HepG2 (cell line): ENCODE results near the gene STK10. TPM values are rescaled to one million over a fixed set of nuclear protein-coding genes. Genes with fewer than 3 reads are reported as not detected.

Source experiments
- ATAC-seq: fragments of 200-7000 bp; cut with Tn5 transposase; 3 replicates; pipeline ENCODE4 v1.9.1; 2020; ENCODE audit warnings: mild to moderate bottlenecking, moderate library complexity
- BruUV-seq: library from RNA; stranded (reverse); fragments of 400-500 nt; replicated peaks from 2 replicates; lab custom pipeline; 2021; lab: Mats Ljungman, UMichigan
- CTCF ChIA-PET: fragments of 300-600 bp; formaldehyde crosslinking; extraction: SDS; loops from one replicate; lab custom pipeline; 2021; ENCODE audit warnings: low total read pairs, inconsistent platforms, low intra/inter-chr PET ratio; lab: Yijun Ruan, JAX
- POLR2A ChIA-PET: fragments of 350-600 bp; sonication (Branson Sonifier 250); formaldehyde crosslinking; loops from one replicate; lab custom pipeline; 2020; ENCODE audit warnings: antibody characterized with exemption, inconsistent platforms; lab: Yijun Ruan, JAX
- DNase-seq: peaks from one replicate; pipeline ENCODE4 v3.0.0-alpha.2; 2015; ENCODE audit warnings: low spot score
- FAIRE-seq: peaks from 3 replicates; lab custom pipeline; 2011; peaks lifted over from hg19 to GRCh38; lab: Jason Lieb, UNC
- H2AFZ ChIP-seq: one replicate; pipeline ENCODE4 v1.6.1; 2011; ENCODE audit warnings: low read length, inconsistent platforms
- H3K27ac ChIP-seq: fragments of 300-600 bp; 3 replicates; pipeline ENCODE4 v1.8.0; 2011; ENCODE audit warnings: mixed run types, mild to moderate bottlenecking, mixed read lengths, low read length, inconsistent platforms; ENCODE audit not compliant: insufficient read depth; ENCODE audit errors: extremely low read length
- H3K27me3 ChIP-seq, 2 experiments: fragments of 200-600 bp in 1 of 2; 2 replicates in 1 of 2; 3 replicates in 1 of 2; pipeline versions ENCODE4 v1.6.0 to v1.8.0; 2011; ENCODE audit warnings: low read length in 2 of 2, mild to moderate bottlenecking in 2 of 2, moderate library complexity in 2 of 2, inconsistent platforms in 1 of 2; ENCODE audit not compliant: insufficient read depth in 2 of 2, control insufficient read depth in 1 of 2
- H3K36me3 ChIP-seq, 2 experiments: fragments of 200-600 bp in 1 of 2; replicated peaks in 1 of 2; 2 replicates in 1 of 2; 3 replicates in 1 of 2; pipeline versions ENCODE4 v1.5.1 to v1.8.0; 2011; ENCODE audit warnings: low read length in 2 of 2, inconsistent platforms in 1 of 2; ENCODE audit not compliant: insufficient read depth in 2 of 2, control insufficient read depth in 1 of 2
- H3K4me1 ChIP-seq: 2 replicates; pipeline ENCODE4 v1.5.1; 2012; ENCODE audit warnings: low read length, inconsistent platforms; ENCODE audit not compliant: insufficient read depth
- H3K4me2 ChIP-seq: 2 replicates; pipeline ENCODE4 v1.6.0; 2011; ENCODE audit warnings: low read depth, low read length, inconsistent platforms
- H3K4me3 ChIP-seq, 3 experiments: fragments of 200-600 bp in 1 of 3; sonication (generic), shearing (Covaris generic) in 1 of 3; replicated peaks in 1 of 3; 2 replicates each; pipeline ENCODE4 v1.5.1; 2011 to 2016; ENCODE audit warnings: low read length in 3 of 3, inconsistent platforms in 2 of 3, low read depth in 2 of 3, mild to moderate bottlenecking in 2 of 3, control low read depth in 1 of 3, mixed read lengths in 1 of 3; ENCODE audit not compliant: insufficient read depth in 1 of 3
- H3K79me2 ChIP-seq: one replicate; pipeline ENCODE4 v1.6.1; 2011; ENCODE audit warnings: low read length, inconsistent platforms; ENCODE audit not compliant: insufficient read depth
- H3K9ac ChIP-seq: 2 replicates; pipeline ENCODE4 v1.6.0; 2011; ENCODE audit warnings: mild to moderate bottlenecking, low read depth, low read length, inconsistent platforms; ENCODE audit not compliant: insufficient read depth
- H3K9me3 ChIP-seq: 2 replicates; pipeline ENCODE4 v1.5.1; 2012; ENCODE audit warnings: mild to moderate bottlenecking, low read length
- H4K20me1 ChIP-seq: 2 replicates; pipeline ENCODE4 v1.6.0; 2011; ENCODE audit warnings: inconsistent platforms, mild to moderate bottlenecking, low read length, moderate library complexity; ENCODE audit not compliant: insufficient read depth
- FOXC1 ChIP-seq: sonication (generic); formaldehyde crosslinking; IDR thresholded peaks from 2 replicates; pipeline ENCODE4 v1.8.0; 2022; ENCODE audit warnings: mild to moderate bottlenecking, missing genetic modification reagents, borderline replicate concordance
- HMGA1 ChIP-seq: sonication (generic); formaldehyde crosslinking; conservative IDR thresholded peaks from 2 replicates; pipeline ENCODE4 v1.4.0; 2020; ENCODE audit warnings: missing genetic modification reagents
- MTF1 ChIP-seq: sonication (generic); formaldehyde crosslinking; IDR thresholded peaks from 2 replicates; pipeline ENCODE4 v1.5.0; 2020; ENCODE audit warnings: missing genetic modification reagents
- REXO4 ChIP-seq: sonication (generic); formaldehyde crosslinking; IDR thresholded peaks from 2 replicates; pipeline ENCODE4 v1.8.0; 2022; ENCODE audit warnings: missing genetic modification reagents, mild to moderate bottlenecking, borderline replicate concordance
- SMARCC2 ChIP-seq: fragments of 450-650 bp; IDR thresholded peaks from 2 replicates; pipeline ENCODE4 v1.6.1; 2017; ENCODE audit warnings: antibody characterized with exemption, mild to moderate bottlenecking
- ZMYM3 ChIP-seq: sonication (generic); formaldehyde crosslinking; IDR thresholded peaks from 2 replicates; pipeline ENCODE4 v1.5.1; 2020; ENCODE audit warnings: mild to moderate bottlenecking, missing genetic modification reagents
- ZNF121 ChIP-seq: sonication (generic); formaldehyde crosslinking; IDR thresholded peaks from 2 replicates; pipeline ENCODE4 v1.5.0; 2020; ENCODE audit warnings: mild to moderate bottlenecking, missing genetic modification reagents
- ZNF274 ChIP-seq: sonication (generic); formaldehyde crosslinking; IDR thresholded peaks from 2 replicates; pipeline ENCODE4 v1.5.1; 2020; ENCODE audit warnings: mild to moderate bottlenecking, missing genetic modification reagents
- ZNF432 ChIP-seq: sonication (generic); formaldehyde crosslinking; IDR thresholded peaks from 2 replicates; pipeline ENCODE4 v1.5.0; 2020; ENCODE audit warnings: missing genetic modification reagents, mild to moderate bottlenecking, borderline replicate concordance
- WGBS: methylation state at CpG from one replicate; pipeline ENCODE4 v1.1.6; 2017; ENCODE audit warnings: low lambda C conversion rate; 5-methylcytosine and 5-hydroxymethylcytosine counted together
- in situ Hi-C: cut with HindIII; loops from 2 replicates; pipeline ENCODE4 v1.10.0; 2017; ENCODE audit warnings: low pct_unique_long_range_greater_than_20kb; ENCODE audit not compliant: extremely low pct_ligation_motif_present
- intact Hi-C: fragments of 100-400 bp; cut with micrococcal nuclease; formaldehyde crosslinking; loops from one replicate; pipeline ENCODE4 v1.10.0; 2022; ENCODE audit not compliant: unreplicated experiment
- polyA plus RNA-seq, 8 experiments: library from polyadenylated mRNA; depleted of rRNA in 3 of 8; stranded (reverse) in 7 of 8; unstranded in 1 of 8; fragments of >200 nt; fragmentation: Illumina TruSeq in 4 of 8; extraction: Trizol in 4 of 8; gene quantifications; 2 replicates each; pipeline versions ENCODE4 v1.2.1 to v1.2.3, GENCODE V29; 2011 to 2016; ENCODE audit warnings: low read depth in 4 of 8, missing spikeins in 1 of 8, mixed read lengths in 1 of 8; ENCODE audit not compliant: insufficient read depth in 1 of 8
- total RNA-seq, 5 experiments: library from RNA; depleted of rRNA; stranded (reverse); fragments of >200 nt; fragmentation: Illumina TruSeq; extraction: Trizol; gene quantifications; 2 replicates each; pipeline ENCODE4 v1.2.3, GENCODE V29; 2016; ENCODE audit warnings: low read depth in 1 of 5
- TF ChIP-seq, protein P1 (sequence below): sonication (generic); formaldehyde crosslinking; IDR thresholded peaks from 2 replicates; pipeline ENCODE4 v1.5.0; 2020; ENCODE audit warnings: missing genetic modification reagents, mild to moderate bottlenecking, borderline replicate concordance
- TF ChIP-seq, protein P2 (sequence below): sonication (generic); formaldehyde crosslinking; IDR thresholded peaks from 2 replicates; pipeline ENCODE4 v1.5.0; 2020; ENCODE audit warnings: mild to moderate bottlenecking, missing genetic modification reagents
- TF ChIP-seq, protein P3 (sequence below): IDR thresholded peaks from 2 replicates; pipeline ENCODE4 v1.4.0; 2020; ENCODE audit warnings: mild to moderate bottlenecking, missing genetic modification reagents
- TF ChIP-seq, protein P4 (sequence below): sonication (generic); formaldehyde crosslinking; IDR thresholded peaks from 2 replicates; pipeline ENCODE4 v1.5.1; 2020; ENCODE audit warnings: mild to moderate bottlenecking, missing genetic modification reagents, moderate library complexity

The STK10 gene
- total and polyA plus RNA-seq, 2 of the 13 experiments (the other 11 are each of a cell fraction or from before 2014, with no cell fraction given), result 7.0 to 7.2 TPM

DNA sequence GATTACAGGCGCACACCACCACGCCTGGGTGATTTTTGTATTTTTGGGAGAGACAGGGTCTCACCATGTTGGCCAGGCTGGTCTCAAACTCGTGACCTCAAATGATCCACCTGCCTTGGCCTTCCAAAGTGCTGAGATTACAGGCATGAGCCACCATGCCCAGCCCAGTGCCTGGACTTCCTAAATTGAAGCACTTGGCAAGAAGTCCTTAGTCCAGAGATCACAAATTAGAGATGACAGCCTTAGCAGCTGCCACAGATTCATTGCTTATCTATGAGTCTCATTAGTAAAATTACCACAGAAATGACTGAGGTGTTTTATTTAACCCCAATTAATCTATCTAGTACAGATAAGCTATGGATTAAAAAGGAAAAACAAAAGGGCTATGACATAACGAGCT lies 25.1 kb upstream of the STK10 start:
- FAIRE-seq, result no peak
- no peak overlapping the region for H3K27ac ChIP-seq
- H3K4me2 ChIP-seq, result no peak overlapping the region
- CTCF ChIA-PET, result no interaction called here
- POLR2A ChIA-PET, result no interaction called here
- H3K79me2 ChIP-seq, result peaks cover 13% of the 10 kb centered on the region
- no peak for DNase-seq
- H3K36me3 ChIP-seq, result peaks cover 10 to 35% of the 10 kb centered on the region in 2 experiments
- no TSS peak for BruUV-seq
- ATAC-seq, result no peak
- H3K4me3 ChIP-seq, result no peak overlapping the region
- H2AFZ ChIP-seq, result no peak overlapping the region
- in situ Hi-C loops, result no loop called here
- H3K9ac ChIP-seq, result no peak overlapping the region
- H3K4me1 ChIP-seq, result peaks cover 6% of the 10 kb centered on the region
- no peaks in the 10 kb centered on the region; the same call in 1 of the 2 replicates for H4K20me1 ChIP-seq
- over 99% methylated on average over 4 of the region's 4 CpGs for WGBS
- intact Hi-C loops, result no loop called here
- no peaks in the 10 kb centered on the region for H3K27me3 ChIP-seq
- H3K9me3 ChIP-seq, result no peaks in the 10 kb centered on the region
- no peak for TF ChIP-seq ZMYM3 (CRISPR knock-in tag)
- no peak for TF ChIP-seq MTF1
- TF ChIP-seq ZNF121, result no peak
- TF ChIP-seq, protein P1, sequence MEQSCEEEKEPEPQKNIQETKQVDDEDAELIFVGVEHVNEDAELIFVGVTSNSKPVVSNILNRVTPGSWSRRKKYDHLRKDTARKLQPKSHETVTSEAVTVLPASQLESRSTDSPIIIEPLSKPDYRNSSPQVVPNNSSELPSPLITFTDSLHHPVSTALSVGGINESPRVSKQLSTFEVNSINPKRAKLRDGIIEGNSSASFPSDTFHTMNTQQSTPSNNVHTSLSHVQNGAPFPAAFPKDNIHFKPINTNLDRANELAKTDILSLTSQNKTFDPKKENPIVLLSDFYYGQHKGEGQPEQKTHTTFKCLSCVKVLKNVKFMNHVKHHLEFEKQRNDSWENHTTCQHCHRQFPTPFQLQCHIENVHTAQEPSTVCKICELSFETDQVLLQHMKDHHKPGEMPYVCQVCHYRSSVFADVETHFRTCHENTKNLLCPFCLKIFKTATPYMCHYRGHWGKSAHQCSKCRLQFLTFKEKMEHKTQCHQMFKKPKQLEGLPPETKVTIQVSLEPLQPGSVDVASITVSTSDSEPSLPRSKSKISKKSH, result no peak
- TF ChIP-seq REXO4 (CRISPR knock-in tag), result no peak
- TF ChIP-seq, protein P2, sequence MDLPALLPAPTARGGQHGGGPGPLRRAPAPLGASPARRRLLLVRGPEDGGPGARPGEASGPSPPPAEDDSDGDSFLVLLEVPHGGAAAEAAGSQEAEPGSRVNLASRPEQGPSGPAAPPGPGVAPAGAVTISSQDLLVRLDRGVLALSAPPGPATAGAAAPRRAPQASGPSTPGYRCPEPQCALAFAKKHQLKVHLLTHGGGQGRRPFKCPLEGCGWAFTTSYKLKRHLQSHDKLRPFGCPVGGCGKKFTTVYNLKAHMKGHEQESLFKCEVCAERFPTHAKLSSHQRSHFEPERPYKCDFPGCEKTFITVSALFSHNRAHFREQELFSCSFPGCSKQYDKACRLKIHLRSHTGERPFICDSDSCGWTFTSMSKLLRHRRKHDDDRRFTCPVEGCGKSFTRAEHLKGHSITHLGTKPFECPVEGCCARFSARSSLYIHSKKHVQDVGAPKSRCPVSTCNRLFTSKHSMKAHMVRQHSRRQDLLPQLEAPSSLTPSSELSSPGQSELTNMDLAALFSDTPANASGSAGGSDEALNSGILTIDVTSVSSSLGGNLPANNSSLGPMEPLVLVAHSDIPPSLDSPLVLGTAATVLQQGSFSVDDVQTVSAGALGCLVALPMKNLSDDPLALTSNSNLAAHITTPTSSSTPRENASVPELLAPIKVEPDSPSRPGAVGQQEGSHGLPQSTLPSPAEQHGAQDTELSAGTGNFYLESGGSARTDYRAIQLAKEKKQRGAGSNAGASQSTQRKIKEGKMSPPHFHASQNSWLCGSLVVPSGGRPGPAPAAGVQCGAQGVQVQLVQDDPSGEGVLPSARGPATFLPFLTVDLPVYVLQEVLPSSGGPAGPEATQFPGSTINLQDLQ (CRISPR knock-in tag), result no peak
- TF ChIP-seq ZNF274 (CRISPR knock-in tag), result no peak
- TF ChIP-seq HMGA1, result no peak
- TF ChIP-seq FOXC1 (CRISPR knock-in tag), result no peak
- TF ChIP-seq SMARCC2, result no peak
- no peak for TF ChIP-seq ZNF432 (CRISPR knock-in tag)
- TF ChIP-seq, protein P3, sequence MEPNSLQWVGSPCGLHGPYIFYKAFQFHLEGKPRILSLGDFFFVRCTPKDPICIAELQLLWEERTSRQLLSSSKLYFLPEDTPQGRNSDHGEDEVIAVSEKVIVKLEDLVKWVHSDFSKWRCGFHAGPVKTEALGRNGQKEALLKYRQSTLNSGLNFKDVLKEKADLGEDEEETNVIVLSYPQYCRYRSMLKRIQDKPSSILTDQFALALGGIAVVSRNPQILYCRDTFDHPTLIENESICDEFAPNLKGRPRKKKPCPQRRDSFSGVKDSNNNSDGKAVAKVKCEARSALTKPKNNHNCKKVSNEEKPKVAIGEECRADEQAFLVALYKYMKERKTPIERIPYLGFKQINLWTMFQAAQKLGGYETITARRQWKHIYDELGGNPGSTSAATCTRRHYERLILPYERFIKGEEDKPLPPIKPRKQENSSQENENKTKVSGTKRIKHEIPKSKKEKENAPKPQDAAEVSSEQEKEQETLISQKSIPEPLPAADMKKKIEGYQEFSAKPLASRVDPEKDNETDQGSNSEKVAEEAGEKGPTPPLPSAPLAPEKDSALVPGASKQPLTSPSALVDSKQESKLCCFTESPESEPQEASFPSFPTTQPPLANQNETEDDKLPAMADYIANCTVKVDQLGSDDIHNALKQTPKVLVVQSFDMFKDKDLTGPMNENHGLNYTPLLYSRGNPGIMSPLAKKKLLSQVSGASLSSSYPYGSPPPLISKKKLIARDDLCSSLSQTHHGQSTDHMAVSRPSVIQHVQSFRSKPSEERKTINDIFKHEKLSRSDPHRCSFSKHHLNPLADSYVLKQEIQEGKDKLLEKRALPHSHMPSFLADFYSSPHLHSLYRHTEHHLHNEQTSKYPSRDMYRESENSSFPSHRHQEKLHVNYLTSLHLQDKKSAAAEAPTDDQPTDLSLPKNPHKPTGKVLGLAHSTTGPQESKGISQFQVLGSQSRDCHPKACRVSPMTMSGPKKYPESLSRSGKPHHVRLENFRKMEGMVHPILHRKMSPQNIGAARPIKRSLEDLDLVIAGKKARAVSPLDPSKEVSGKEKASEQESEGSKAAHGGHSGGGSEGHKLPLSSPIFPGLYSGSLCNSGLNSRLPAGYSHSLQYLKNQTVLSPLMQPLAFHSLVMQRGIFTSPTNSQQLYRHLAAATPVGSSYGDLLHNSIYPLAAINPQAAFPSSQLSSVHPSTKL (CRISPR knock-in tag), result no peak
- TF ChIP-seq, protein P4, sequence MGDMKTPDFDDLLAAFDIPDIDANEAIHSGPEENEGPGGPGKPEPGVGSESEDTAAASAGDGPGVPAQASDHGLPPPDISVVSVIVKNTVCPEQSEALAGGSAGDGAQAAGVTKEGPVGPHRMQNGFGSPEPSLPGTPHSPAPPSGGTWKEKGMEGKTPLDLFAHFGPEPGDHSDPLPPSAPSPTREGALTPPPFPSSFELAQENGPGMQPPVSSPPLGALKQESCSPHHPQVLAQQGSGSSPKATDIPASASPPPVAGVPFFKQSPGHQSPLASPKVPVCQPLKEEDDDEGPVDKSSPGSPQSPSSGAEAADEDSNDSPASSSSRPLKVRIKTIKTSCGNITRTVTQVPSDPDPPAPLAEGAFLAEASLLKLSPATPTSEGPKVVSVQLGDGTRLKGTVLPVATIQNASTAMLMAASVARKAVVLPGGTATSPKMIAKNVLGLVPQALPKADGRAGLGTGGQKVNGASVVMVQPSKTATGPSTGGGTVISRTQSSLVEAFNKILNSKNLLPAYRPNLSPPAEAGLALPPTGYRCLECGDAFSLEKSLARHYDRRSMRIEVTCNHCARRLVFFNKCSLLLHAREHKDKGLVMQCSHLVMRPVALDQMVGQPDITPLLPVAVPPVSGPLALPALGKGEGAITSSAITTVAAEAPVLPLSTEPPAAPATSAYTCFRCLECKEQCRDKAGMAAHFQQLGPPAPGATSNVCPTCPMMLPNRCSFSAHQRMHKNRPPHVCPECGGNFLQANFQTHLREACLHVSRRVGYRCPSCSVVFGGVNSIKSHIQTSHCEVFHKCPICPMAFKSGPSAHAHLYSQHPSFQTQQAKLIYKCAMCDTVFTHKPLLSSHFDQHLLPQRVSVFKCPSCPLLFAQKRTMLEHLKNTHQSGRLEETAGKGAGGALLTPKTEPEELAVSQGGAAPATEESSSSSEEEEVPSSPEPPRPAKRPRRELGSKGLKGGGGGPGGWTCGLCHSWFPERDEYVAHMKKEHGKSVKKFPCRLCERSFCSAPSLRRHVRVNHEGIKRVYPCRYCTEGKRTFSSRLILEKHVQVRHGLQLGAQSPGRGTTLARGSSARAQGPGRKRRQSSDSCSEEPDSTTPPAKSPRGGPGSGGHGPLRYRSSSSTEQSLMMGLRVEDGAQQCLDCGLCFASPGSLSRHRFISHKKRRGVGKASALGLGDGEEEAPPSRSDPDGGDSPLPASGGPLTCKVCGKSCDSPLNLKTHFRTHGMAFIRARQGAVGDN (CRISPR knock-in tag), result no peak
